Neural progenitor cell (in vitro differentiated cells): ENCODE measurements around the gene NUP133.

ENCODE experiments used
- CTCF ChIP-seq: fragments of 200-600 bp; sonication (generic); IDR thresholded peaks from 2 replicates; pipeline ENCODE4 v1.5.1; 2017; ENCODE audit warnings: antibody characterized with exemption, mild to moderate bottlenecking
- EZH2 ChIP-seq: fragments of 200-600 bp; sonication (generic); IDR thresholded peaks from 2 replicates; pipeline ENCODE4 v1.6.1; 2017; ENCODE audit warnings: antibody characterized with exemption, mild to moderate bottlenecking, moderate library complexity
- EZH2phosphoT487 ChIP-seq: fragments of 200-600 bp; sonication (generic); IDR thresholded peaks from 2 replicates; pipeline ENCODE4 v1.6.1; 2017; ENCODE audit warnings: antibody characterized with exemption

- TF ChIP-seq CTCF (no peak), EZH2 (no peak), EZH2phosphoT487 (no peak)
These were observed 28.8 kb upstream of the NUP133 start for GRCh38 chr1:229536982-229537381.
